Upper lobe of right lung (tissue), 1 donor: ENCODE data around the gene CHST7. TPM values are rescaled to one million over a fixed set of nuclear protein-coding genes. Genes with fewer than 3 reads are reported as not detected.
A peak's percentile ranks its signal among the peaks of the same experiment; 100 is the strongest.

ENCODE experiments used
- ATAC-seq: fragments of 200-7000 bp; cut with Tn5 transposase; one replicate; pipeline ENCODE4 v1.9.1; 2020; ENCODE audit warnings: mild to moderate bottlenecking, moderate library complexity
- DNase-seq: peaks from one replicate; pipeline ENCODE4 v3.0.0-alpha.2; 2020
- H3K27ac ChIP-seq: fragments of 200-600 bp; one replicate; pipeline ENCODE4 v1.8.0; 2022
- H3K27me3 ChIP-seq: fragments of 200-600 bp; one replicate; pipeline ENCODE4 v1.8.0; 2022; ENCODE audit warnings: mild to moderate bottlenecking
- H3K36me3 ChIP-seq: fragments of 200-600 bp; one replicate; pipeline ENCODE4 v1.8.0; 2022
- H3K4me1 ChIP-seq: fragments of 200-600 bp; one replicate; pipeline ENCODE4 v1.8.0; 2022
- H3K4me3 ChIP-seq: fragments of 200-600 bp; one replicate; pipeline ENCODE4 v1.8.0; 2022; ENCODE audit warnings: mild to moderate bottlenecking
- H3K9me3 ChIP-seq: fragments of 200-600 bp; one replicate; pipeline ENCODE4 v1.8.0; 2022
- CTCF ChIP-seq: fragments of 200-600 bp; IDR thresholded peaks from one replicate; pipeline ENCODE4 v1.8.0; 2022; ENCODE audit warnings: antibody characterized with exemption
- intact Hi-C: fragments of 100-400 bp; cut with DNase I; formaldehyde crosslinking; loops from one replicate; pipeline ENCODE4 v1.11.0; 2022
- total RNA-seq: library from RNA; stranded (reverse); fragmentation: NEBNext Ultra II Directional; extraction: Animal tissue kit (Norgen Biotek cat#: 25700); gene quantifications from one replicate; pipeline ENCODE4 v1.2.1, GENCODE V29; 2021
- donor health status: DM: no; HTN: yes; CAD: no; lungs with severe emphysema.

CHST7 gene
- total RNA-seq, 1 donor from 2014 or later: 7.5 TPM

DNA sequence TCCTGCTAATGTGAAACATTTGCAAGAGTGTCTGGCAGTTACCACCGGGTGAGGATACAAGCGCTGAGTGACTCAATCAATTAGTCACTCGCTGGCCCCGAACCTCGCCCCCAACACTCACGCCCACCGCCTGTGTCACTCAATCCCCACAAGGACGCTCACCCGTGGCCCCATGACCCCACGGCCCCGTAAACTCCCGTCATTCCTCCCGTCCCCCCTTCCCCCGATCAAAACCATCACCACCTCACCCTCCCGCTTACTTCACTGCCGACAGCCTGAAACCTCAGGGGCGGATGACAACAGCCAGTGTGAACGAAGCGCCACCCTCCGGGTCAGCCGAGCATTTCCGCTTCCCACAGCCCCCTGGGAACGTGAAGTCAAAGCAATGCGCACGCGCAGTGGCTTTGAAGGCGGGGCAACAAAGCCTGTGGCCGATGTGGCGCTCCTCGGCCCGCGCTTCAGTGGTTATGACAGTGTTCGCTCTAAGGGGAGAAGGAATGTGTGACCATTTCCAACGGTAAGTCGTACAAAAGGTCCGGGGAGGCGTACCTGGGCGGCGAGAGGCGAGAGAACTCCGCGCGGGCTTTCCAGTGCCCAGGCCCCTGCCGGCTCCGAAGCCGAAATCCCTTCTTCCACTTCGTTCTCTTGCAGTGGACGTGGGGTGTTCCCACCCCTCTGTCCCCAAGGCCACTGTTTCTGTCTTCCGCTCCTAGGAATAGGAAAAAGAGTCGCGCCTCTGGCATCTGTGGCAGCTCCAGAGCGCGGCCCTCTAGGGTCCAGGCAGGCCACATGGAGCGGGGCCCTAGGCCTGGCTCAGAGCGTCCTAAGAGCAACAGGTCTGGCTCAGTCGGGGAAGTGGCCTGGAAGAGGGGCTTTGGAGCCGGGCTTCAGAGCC, 28.2 kb upstream of the CHST7 start, which contains the start of gene ZNF674:
Gene ZNF674, minus strand, starts transcription at position 311 of the 895 bp plus-strand sequence. CDS start 3,334 bp downstream, outside the sequence.
- intact Hi-C loops: no loop called here
- H3K36me3 ChIP-seq: no peaks in the 10 kb centered on the region
- DNase-seq (peak; percentile 96), ATAC-seq (peak; percentile 98)
- peak within 1 kb of the TSS; percentile 72 for H3K4me3 ChIP-seq
- TF ChIP-seq CTCF: peak; percentile 35
- no peaks in the 10 kb centered on the region for H3K9me3 ChIP-seq
- H3K27me3 ChIP-seq: no peaks in the 10 kb centered on the region
- peaks cover 13% of the 10 kb centered on the region for H3K4me1 ChIP-seq
- H3K27ac ChIP-seq: peak within 1 kb of the TSS; percentile 80

- ATAC-seq: no peak
- Histone ChIP-seq H3K36me3 (no peaks in the 10 kb centered on the region), H3K27me3 (no peaks in the 10 kb centered on the region), H3K27ac (no peak overlapping the region), H3K4me3 (no peak overlapping the region), H3K4me1 (peaks cover 13% of the 10 kb centered on the region), H3K9me3 (no peaks in the 10 kb centered on the region)
- no peak for DNase-seq
- no peak for TF ChIP-seq CTCF
- intact Hi-C loops: no loop called here
Observed at GRCh38 chrX:46547857-46548256, 25.7 kb upstream of the CHST7 start.

DNA sequence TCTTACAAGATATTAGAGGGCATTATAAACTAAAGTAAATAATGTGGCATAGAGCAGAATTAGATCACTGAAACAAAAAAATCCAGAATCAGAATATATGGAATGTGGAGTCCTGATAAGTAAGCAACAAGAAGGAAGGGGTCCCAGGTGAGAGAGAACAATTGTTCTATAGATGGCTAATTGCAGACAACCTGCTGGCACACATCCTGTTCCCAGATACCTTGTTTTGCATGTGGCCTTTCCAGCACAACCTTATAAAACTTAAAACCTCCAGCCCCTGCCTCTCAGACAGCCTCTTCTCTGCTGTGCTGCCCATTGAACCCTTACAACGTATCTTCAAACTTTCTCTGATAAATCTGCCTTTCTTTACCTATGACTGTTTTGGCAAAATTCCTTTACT, 23.7 kb upstream of the CHST7 start:
- Histone ChIP-seq H3K27me3 (no peaks in the 10 kb centered on the region), H3K4me3 (no peak overlapping the region), H3K27ac (no peak overlapping the region), H3K36me3 (no peaks in the 10 kb centered on the region), H3K9me3 (no peaks in the 10 kb centered on the region), H3K4me1 (peaks cover 13% of the 10 kb centered on the region)
- intact Hi-C loops: no loop called here
- ATAC-seq (no peak), DNase-seq (no peak)
- no peak for TF ChIP-seq CTCF

- H3K36me3 ChIP-seq: no peaks in the 10 kb centered on the region
- intact Hi-C loops: no loop called here
- ATAC-seq (no peak), DNase-seq (no peak)
- no peak for TF ChIP-seq CTCF
- no peaks in the 10 kb centered on the region for H3K9me3 ChIP-seq
- peaks cover 7% of the 10 kb centered on the region for H3K4me1 ChIP-seq
- H3K27me3 ChIP-seq: no peaks in the 10 kb centered on the region
- H3K27ac ChIP-seq: no peak overlapping the region
- no peak overlapping the region for H3K4me3 ChIP-seq
Observed at GRCh38 chrX:46551494-46552128, 22.0 kb upstream of the CHST7 start.

DNA sequence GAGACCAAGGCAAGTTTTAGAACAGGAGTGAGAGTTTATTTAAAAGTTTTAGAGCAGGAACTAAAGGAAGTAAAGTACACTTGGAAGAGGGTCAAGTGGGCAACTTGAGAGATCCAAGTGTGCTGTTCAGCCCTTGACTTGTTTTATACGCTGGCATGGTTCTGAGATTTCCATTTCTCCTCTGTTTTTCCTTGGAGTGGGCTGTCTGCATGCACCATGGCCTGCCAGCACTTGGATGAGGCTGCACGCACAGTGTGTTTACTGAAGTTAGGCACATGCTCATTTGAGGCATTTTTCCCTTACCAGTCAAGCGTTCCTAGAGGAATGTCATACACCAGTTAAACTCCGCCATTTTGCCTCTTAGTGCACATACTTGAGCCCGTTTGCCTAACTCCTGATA, 19.6 kb upstream of the CHST7 start:
- intact Hi-C loops: no loop called here
- DNase-seq: no peak

More for the DNA sequence above, 19.6 kb upstream of the CHST7 start:
- Histone ChIP-seq H3K9me3 (no peaks in the 10 kb centered on the region), H3K4me1 (no peaks in the 10 kb centered on the region), H3K27ac (no peak overlapping the region), H3K36me3 (no peaks in the 10 kb centered on the region), H3K27me3 (no peaks in the 10 kb centered on the region), H3K4me3 (no peak overlapping the region)
- no peak for TF ChIP-seq CTCF
- peak; percentile 73 for ATAC-seq
